ENCODE results near the gene NRL. TPM values are rescaled to one million over a fixed set of nuclear protein-coding genes. Genes with fewer than 3 reads are reported as not detected.

The NRL gene
- total RNA-seq, 2 donors from 2014 or later, result 4.3 to 4.7 TPM

DNA sequence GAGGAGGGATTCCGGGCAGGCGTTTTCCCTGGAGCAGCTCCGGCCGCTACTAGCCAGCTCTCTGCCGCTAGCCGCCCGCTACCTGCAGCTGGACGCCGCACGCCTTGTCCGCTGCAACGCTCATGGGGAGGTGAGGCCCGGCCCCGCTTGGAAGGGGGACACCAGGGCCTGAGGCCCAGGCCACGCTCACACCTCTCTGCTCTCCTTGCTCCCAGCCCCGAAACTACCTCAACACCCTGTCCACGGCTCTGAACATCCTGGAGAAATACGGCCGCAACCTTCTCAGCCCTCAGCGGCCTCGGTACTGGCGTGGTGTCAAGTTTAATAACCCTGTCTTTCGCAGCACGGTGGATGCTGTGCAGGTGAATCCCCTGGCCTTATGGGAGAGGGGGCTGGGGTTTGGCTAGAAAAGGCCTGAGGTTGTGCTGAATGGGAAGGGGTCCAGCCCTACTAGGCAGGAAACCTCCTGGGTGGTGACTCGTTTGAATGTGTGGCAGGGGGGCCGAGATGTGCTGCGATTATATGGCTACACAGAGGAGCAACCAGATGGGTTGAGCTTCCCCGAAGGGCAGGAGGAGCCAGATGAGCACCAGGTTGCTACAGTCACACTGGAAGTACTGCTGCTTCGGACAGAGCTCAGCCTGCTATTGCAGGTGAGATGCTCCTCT lies 33.1 kb upstream of the NRL start:
- Histone ChIP-seq H3K27me3 (replicated peaks; ENCODE audit: insufficient read depth) (no peaks in the 10 kb centered on the region), H3K9me3 (no peaks in the 10 kb centered on the region), H3K27ac (peak overlapping the region; percentile 92 to 94), H3K36me3 (peaks cover 3 to 18% of the 10 kb centered on the region in 2 donors), H3K4me3 (peak overlapping the region; percentile 68 to 92), H3K4me1 (replicated peaks) (peaks cover 11% of the 10 kb centered on the region)
- TF ChIP-seq POLR2AphosphoS5 (IDR thresholded peaks at IDR 0.05), result no peak
- TF ChIP-seq, protein P1, sequence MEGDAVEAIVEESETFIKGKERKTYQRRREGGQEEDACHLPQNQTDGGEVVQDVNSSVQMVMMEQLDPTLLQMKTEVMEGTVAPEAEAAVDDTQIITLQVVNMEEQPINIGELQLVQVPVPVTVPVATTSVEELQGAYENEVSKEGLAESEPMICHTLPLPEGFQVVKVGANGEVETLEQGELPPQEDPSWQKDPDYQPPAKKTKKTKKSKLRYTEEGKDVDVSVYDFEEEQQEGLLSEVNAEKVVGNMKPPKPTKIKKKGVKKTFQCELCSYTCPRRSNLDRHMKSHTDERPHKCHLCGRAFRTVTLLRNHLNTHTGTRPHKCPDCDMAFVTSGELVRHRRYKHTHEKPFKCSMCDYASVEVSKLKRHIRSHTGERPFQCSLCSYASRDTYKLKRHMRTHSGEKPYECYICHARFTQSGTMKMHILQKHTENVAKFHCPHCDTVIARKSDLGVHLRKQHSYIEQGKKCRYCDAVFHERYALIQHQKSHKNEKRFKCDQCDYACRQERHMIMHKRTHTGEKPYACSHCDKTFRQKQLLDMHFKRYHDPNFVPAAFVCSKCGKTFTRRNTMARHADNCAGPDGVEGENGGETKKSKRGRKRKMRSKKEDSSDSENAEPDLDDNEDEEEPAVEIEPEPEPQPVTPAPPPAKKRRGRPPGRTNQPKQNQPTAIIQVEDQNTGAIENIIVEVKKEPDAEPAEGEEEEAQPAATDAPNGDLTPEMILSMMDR (IDR thresholded peaks at IDR 0.05), result no peak
- TF ChIP-seq POLR2A (IDR thresholded peaks at IDR 0.05), result no peak
- DNase-seq (ENCODE audit: low spot score), result no peak
- 3% methylated on average over 29 of the region's 29 CpGs for WGBS
- intact Hi-C loops (cut with DNase I), result no loop called here

DNA sequence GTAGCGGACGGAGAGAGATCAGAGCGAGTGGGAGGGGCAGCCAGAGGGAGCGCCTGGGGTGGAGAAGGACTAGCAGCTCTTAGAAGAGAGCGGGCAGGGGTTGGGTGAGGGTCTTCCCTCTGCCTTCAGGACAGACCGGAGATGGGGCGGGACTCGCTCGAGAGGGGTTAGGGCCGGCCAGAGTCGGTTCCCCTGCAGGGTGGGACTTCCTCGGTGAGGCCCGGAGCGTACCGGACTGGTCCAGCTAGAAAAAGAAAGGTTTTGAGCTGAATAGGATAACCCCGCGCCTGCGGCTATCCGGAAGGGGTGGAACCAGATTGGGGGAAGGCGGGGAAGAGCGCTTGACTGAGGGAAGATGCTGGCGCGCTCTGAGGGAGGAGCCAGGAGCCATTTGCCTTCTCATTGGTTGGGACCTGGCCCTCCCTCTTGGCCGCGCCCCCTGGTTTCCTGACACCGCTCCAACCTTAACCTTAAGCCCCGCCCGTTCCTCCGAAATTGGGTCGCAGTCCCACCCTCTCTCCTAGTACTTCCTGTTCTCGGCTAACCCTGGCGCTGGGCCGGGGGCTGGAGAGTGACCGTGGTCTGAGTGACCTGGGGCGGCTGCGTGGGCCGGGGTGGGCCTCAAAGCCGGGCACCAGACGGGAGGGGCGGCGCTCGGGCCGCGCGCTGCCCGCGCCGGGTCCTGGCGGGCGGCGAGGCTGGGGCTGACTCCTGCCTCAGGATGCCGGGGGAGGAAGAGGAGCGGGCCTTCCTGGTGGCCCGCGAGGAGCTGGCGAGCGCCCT lies 32.4 kb upstream of the NRL start, which contains the start of gene RNF31:
Gene RNF31 (plus strand): TSS at position 521 of the 783 bp plus-strand sequence. CDS start 201 bp downstream, at position 722.
- H3K4me3 ChIP-seq, result peak within 1 kb of the TSS; percentile 68 to 92
- H3K27ac ChIP-seq, result peak within 1 kb of the TSS; percentile 92 to 94
- peak; percentile 98 for DNase-seq (ENCODE audit: low spot score)
- H3K27me3 ChIP-seq (replicated peaks; ENCODE audit: insufficient read depth), result no peaks in the 10 kb centered on the region
- H3K4me1 ChIP-seq (replicated peaks), result peaks cover 11% of the 10 kb centered on the region
- WGBS, result under 1% methylated on average over 40 of the region's 57 CpGs
- H3K9me3 ChIP-seq, result no peaks in the 10 kb centered on the region
- intact Hi-C loops (cut with DNase I), result no loop called here
- H3K36me3 ChIP-seq, result peaks cover 3 to 18% of the 10 kb centered on the region in 2 donors
- TF ChIP-seq, protein P1 (IDR thresholded peaks at IDR 0.05), result peak in 1 of 4 experiments; percentile 18
- peak; percentile 84 for TF ChIP-seq POLR2AphosphoS5 (IDR thresholded peaks at IDR 0.05)
- peak; percentile 42 for TF ChIP-seq POLR2A (IDR thresholded peaks at IDR 0.05)

DNA sequence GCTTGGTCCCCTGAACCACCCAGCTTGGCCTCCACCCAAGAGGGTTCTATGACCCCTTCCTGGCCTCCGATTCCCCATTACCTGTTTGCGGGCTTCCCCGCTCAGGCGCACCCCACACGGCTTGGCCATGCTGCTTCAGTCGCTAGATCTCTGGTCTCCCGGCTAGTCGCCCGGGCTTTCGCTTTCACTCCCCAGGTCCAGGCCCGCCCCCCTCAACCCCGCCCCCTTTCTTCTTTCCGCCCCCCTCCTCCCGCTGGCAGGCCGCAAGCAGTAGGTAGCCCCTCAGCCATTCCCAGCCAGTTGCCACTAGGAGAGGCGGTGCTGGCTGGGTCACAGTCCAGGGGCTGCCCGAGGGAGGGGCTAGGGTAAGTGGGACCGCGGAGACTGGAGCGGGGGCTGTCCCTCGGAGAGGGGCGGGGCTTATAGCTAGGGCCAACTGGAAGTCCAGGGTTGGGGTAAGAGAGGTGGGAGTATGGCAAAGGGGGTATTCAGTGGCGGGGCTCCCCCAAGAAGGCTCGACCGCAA lies 31.8 kb upstream of the NRL start, which contains the start of gene PSME2:
Gene PSME2 (minus strand): TSS at position 158 of the 525 bp plus-strand sequence. CDS start 29 bp downstream, at position 129.
- TF ChIP-seq POLR2A (IDR thresholded peaks at IDR 0.05), result peak; percentile 51
- peak; percentile 71 for TF ChIP-seq POLR2AphosphoS5 (IDR thresholded peaks at IDR 0.05)
- TF ChIP-seq, protein P1 (IDR thresholded peaks at IDR 0.05), result no peak
- no peaks in the 10 kb centered on the region for H3K27me3 ChIP-seq (replicated peaks; ENCODE audit: insufficient read depth)
- WGBS, result under 1% methylated on average over 25 of the region's 25 CpGs
- H3K9me3 ChIP-seq, result no peaks in the 10 kb centered on the region
- peak within 1 kb of the TSS; percentile 92 to 94 for H3K27ac ChIP-seq
- H3K36me3 ChIP-seq, result peaks cover under 1 to 12% of the 10 kb centered on the region in 2 donors
- peaks cover 11% of the 10 kb centered on the region for H3K4me1 ChIP-seq (replicated peaks)
- intact Hi-C loops (cut with DNase I), result no loop called here
- peak; percentile 92 for DNase-seq (ENCODE audit: low spot score)
- H3K4me3 ChIP-seq, result peak within 1 kb of the TSS; percentile 68 to 92

GRCh38 chr14:24145690-24146452 lies 31.1 kb upstream of the NRL start:
- Histone ChIP-seq H3K27ac (peak overlapping the region; percentile 92 to 94), H3K36me3 (peaks cover 0 to 5% of the 10 kb centered on the region in 2 donors), H3K4me3 (peak overlapping the region; percentile 68 to 92), H3K4me1 (replicated peaks) (peaks cover 11% of the 10 kb centered on the region), H3K9me3 (no peaks in the 10 kb centered on the region), H3K27me3 (replicated peaks; ENCODE audit: insufficient read depth) (no peaks in the 10 kb centered on the region)
- TF ChIP-seq, protein P1 (IDR thresholded peaks at IDR 0.05), result no peak
- TF ChIP-seq POLR2A (IDR thresholded peaks at IDR 0.05), result no peak
- TF ChIP-seq POLR2AphosphoS5 (IDR thresholded peaks at IDR 0.05), result no peak
- intact Hi-C loops (cut with DNase I), result no loop called here
- 14% methylated on average over 9 of the region's 9 CpGs for WGBS
- DNase-seq (ENCODE audit: low spot score), result no peak
